LNCaP clone FGC (cell line): Measurements from ENCODE around the gene CACNB2.

Experiments used
- DNase-seq: peaks from one replicate; pipeline ENCODE4 v3.0.0-alpha.2; 2011; ENCODE audit warnings: low read depth
- H3K4me3 ChIP-seq: 2 replicates; pipeline ENCODE4 v1.5.1; 2011; ENCODE audit warnings: mild to moderate bottlenecking, low read depth, low read length, control low read depth
- TF ChIP-seq, protein P1 (sequence below): IDR thresholded peaks from 2 replicates; pipeline ENCODE4 v1.5.1; 2012; ENCODE audit warnings: mild to moderate bottlenecking; ENCODE audit not compliant: control insufficient read depth, insufficient read depth; ENCODE audit errors: extremely low read depth

Gene CACNB2

DNA sequence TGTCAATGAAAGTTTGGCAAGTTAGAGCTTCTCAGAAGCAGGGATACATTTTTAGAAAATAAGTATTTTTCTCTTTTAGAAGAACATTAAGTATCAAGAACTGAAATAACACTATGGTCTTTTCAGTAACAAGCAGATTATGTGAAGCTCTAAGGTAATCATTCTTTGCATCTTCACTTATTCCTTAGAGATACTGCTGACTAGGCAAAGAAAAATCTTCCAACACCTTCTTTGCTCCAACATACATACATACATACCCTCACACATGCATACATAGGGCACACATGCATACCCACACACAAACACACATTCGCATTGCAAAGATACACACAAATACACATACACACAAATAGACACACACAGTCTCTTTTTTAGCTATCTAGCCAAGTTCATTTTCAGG, 37.8 kb upstream of the CACNB2 start:
- no peak for DNase-seq
- TF ChIP-seq, protein P1, sequence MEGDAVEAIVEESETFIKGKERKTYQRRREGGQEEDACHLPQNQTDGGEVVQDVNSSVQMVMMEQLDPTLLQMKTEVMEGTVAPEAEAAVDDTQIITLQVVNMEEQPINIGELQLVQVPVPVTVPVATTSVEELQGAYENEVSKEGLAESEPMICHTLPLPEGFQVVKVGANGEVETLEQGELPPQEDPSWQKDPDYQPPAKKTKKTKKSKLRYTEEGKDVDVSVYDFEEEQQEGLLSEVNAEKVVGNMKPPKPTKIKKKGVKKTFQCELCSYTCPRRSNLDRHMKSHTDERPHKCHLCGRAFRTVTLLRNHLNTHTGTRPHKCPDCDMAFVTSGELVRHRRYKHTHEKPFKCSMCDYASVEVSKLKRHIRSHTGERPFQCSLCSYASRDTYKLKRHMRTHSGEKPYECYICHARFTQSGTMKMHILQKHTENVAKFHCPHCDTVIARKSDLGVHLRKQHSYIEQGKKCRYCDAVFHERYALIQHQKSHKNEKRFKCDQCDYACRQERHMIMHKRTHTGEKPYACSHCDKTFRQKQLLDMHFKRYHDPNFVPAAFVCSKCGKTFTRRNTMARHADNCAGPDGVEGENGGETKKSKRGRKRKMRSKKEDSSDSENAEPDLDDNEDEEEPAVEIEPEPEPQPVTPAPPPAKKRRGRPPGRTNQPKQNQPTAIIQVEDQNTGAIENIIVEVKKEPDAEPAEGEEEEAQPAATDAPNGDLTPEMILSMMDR = no peak
- H3K4me3 ChIP-seq = no peak overlapping the region

DNA sequence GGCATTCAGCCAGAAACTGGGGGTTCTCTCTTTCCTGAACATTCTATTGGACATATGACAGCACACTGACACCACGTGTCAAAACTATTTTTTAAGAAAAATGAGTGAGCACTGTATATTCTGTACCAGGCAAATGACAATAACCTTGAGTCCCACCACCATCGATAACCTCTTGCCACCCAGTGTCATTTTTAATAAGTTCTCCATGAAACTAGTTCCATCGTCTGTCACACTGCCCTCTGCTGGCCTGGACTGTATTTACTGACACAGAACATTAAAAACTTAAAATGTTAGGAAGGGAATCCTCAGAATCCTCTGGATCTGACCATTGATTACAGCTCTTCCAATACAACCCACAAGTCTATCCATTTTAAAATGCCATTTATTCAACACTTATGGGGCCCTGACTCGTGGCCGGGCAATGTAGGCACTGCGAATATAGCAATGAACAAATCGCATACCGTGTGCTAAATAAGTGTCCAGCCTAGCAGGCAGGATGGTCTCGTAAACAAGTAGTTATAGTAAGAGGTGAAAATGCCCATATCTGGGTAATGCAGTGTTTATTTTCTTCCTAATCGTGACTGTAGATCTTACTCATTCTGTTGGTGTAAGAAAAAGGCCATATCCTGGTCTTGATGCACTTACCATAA, 35.9 kb upstream of the CACNB2 start:
- TF ChIP-seq, protein P1 = peak; percentile 81
- no peak overlapping the region for H3K4me3 ChIP-seq
- DNase-seq = peak; percentile 7

DNA sequence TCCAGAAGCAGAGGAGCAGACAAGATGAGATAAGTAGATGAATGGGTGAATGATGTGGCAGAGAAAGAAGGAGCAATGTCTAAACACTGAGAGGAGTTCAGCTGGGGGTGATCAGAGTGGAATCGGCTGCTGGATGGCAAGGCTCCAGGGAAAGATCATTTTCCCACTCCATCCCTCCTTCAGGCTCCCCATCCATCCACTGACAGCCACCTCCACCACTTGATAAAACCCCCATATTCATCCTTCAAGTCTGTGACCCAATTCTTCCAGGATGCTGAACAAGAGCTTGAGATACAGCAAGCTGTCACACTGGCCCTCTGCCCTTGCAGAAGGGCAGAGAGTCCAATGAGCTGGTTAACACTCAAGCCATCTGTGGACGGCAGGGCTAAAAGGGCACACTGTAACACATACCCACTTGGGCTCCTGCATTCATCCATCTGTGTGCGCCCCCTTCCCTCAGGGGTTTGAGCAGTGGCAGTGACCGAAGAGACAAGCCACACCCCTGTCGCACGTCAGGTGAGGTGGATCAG, 30.8 kb upstream of the CACNB2 start:
- TF ChIP-seq, protein P1 = no peak
- DNase-seq = no peak
- H3K4me3 ChIP-seq = no peak overlapping the region

DNA sequence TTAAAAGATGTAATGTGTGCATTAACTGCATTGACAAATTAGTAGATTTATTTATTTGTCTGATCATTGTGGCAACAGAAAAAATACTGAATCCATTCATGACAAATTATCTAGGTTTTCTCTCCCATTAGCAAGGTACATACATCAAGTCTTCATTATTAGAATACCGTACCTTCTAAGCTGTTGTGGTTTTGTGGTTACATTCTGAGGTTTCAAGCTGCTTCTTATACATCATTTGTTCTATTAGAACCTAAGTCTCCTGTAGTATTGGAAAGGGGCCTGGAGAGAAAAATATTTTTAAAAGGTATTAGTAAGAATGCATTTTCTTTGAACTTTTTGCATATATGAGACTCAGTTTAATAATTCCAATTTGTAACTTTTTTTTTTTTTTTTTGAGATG, 26.3 kb upstream of the CACNB2 start:
- no peak for DNase-seq
- TF ChIP-seq, protein P1 = no peak
- H3K4me3 ChIP-seq = no peak overlapping the region

DNA sequence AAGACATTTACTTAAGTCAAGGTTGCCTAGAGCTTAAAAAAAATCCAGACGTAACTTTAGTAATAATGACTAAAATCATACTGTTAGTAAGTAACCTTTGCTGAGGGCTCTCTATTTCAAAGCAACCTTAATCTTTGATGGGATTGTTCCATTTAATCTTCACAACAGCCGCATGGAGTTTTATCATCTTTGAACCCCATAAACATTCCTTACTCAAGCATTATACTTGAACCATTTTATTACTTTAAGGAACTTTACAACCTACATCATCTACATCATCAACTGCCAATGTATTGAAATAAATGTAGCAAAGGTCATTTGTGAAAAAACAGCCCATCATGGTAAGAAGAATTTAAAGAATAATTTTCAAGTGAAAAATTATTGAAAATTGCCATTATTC, 22.9 kb upstream of the CACNB2 start:
- no peak for DNase-seq
- TF ChIP-seq, protein P1 = no peak
- H3K4me3 ChIP-seq = no peak overlapping the region

DNA sequence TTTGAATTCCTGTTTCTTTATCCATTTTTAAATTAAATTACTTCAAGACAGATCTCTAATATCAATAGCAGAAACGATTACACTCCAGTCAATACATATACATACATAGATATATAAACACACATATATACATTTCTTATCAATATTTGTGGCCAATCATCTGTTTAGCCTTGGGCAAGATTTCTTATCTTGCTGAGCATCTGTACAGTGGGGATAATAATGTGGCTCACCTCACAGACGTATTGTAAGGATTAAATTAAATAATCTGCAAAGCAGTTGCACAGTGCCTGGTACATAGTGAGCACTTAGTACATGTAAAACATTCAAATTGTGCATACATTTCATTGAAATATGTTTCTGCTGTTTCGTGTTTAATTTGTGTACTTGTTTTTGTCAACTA, 17.5 kb upstream of the CACNB2 start:
- TF ChIP-seq, protein P1 = no peak
- no peak for DNase-seq
- no peak overlapping the region for H3K4me3 ChIP-seq

DNA sequence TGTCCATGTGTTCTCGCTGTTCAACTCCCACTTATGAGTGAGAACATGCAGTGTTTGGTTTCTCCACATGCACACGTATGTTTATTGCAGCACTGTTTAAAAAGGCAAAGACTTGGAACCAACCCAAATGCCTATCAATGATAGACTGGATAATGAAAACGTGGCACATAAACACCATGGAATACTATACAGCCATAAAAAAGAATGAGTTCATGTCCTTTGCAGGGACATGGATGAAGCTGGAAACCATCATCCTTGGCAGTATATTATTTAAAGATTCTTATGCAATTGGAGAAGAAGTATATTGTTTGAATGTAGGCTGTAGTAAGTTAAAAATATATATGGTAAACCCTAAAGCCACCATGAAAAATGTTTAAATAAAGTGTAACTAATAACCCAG, 7.2 kb upstream of the CACNB2 start:
- TF ChIP-seq, protein P1 = no peak
- no peak for DNase-seq
- H3K4me3 ChIP-seq = no peak overlapping the region
